NK-92 (cell line): ENCODE data around the gene TEX50.
"Not testable (repeated sequence)": the region's sequence is repeated elsewhere in the genome, so short reads cannot be mapped to it uniquely, and the experiment has no call there.

ENCODE experiments used
- DNase-seq: peaks from one replicate; lab custom pipeline; 2025; ENCODE audit not compliant: unreplicated experiment; lab: John Stamatoyannopoulos, UW

The TEX50 gene

DNA sequence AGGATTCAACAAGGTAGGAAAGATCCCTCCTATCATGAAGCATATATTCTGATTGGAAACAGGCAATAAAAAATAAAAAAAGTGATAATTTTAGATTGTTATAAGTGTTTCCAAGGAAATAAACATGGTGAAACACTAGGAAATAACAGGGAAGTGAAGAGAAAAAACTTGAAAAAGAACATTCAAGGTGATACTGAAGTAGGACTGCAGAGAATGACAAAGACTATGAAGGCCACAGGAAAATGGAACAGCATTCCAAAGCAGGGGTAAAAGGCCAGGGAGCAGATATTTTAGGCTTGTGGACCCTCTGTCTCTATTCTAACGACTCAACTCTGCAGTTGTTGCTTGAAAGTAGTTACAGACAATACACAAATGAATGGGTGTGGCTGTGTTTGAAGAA is 26.6 kb downstream of the TEX50 start:
- no peak for DNase-seq

DNA sequence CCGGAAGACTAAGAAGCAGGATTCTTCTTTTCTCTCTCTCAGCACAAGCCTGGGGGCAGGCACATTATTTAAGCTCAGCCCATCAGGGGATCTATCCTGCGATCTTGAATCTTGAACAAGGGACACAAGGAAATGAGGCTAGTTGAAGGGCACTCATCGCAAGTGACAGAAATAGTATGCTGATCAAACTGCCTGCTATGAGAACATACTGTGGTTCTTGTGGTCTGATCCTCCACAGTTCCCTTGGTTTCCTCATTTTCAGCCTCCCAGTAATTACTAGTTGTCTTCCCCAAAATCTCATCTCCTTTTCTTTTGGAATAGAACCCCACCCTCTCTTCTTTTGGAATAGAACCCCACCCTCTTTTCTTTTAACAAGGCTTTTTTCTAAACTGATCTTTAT is 28.0 kb downstream of the TEX50 start:
- no peak for DNase-seq

DNA sequence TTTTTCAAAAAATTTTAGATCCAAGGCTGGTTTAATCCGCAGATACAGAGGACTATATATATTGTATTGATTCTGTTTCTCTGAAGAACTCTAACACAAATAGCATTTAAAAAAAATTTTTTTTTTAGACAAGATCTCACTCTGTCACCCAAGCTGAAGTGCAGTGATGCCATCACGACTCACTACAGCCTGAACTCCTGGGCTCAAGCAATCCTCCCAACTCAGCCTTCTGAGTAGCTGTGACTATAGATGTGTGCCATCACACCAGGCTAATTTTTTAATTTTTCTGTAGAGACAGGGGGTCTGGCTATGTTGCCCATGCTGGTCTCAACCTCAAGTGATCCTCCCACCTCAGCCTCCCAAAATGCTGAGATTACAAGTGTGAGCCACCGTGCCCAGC is 31.5 kb downstream of the TEX50 start:
- DNase-seq = no peak

DNA sequence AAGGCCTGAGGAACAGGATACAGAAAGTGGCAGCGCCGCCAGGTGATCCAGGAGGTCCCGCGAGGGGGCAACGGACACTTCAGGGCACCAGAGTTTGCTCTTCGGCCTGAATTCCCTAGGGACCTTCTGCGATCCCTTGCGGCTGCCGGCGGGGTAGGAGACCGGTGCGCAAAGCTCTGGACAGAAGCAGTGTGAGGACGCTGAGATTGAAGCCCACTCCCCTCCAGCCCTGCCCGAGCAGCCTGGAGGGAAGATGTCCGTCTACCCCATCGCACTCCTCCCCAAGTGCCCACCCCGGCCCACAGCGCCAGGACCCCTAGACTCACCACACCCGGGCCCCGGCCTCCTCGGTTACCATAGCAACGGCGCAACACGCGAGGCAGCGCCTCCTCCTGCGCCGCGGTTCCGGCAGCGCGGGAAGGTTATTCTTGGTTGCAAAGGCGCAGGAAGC is 34.4 kb downstream of the TEX50 start, which contains the start of gene ANKRD45:
ANKRD45 (minus strand) TSS at position 361 of the 451 bp plus-strand sequence. CDS start 10,433 bp downstream, outside the sequence.
- no peak for DNase-seq

DNA sequence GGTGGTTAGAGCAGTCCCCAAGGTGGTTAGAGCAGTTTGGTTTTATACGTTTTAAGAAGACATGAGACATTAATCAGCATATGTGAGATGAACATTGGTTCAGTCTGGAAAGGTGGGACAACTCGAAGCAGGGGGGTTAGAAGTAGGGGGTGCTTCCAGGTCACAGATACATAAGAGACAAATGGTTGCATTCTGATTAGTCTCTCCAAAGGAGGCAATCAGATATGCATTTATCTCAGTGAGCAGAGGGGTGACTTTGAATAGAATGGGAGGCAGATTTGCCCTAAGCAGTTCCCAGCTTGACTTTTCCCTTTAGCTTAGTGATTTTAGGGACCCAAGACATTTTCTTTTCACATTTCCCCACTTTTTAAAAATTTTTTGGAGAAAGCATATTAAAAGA is 39.4 kb downstream of the TEX50 start:
- DNase-seq = not testable (repeated sequence)

DNA sequence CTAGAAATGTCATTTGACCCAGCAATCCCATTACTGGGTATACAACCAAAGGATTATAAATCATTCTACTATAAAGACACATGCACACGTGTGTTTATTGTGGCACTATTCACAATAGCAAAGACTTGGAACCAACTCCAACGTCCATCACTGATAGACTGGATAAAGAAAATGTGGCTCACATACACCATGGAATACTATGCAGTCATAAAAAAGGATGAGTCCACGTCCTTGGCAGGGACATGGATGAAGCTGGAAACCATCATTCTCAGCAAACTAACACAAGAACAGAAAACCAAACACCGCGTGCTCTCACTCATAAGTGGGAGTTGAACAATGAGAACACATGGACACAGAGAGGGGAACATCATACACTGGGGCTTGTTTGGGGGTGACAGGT is 45.0 kb downstream of the TEX50 start:
- not testable (repeated sequence) for DNase-seq

DNA sequence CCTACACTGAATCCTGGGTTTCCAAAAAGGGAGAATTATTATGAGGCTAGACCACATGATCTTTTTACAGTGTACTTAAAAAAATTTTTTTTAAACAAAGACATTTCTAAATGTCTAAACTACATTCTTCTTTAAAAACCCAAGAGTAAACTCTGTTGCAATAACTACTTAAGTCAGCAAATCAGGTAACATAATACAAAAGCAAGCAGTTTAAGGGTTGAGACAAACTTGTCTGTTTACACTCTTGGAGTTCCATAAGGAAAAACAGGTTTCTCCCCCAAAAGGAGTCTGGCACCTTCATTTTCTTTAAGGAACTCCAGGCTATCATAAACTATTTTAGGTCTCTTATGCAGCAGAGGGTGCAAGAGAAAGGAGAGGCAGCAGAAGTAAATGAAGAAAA is 47.0 kb downstream of the TEX50 start:
- no peak for DNase-seq

DNA sequence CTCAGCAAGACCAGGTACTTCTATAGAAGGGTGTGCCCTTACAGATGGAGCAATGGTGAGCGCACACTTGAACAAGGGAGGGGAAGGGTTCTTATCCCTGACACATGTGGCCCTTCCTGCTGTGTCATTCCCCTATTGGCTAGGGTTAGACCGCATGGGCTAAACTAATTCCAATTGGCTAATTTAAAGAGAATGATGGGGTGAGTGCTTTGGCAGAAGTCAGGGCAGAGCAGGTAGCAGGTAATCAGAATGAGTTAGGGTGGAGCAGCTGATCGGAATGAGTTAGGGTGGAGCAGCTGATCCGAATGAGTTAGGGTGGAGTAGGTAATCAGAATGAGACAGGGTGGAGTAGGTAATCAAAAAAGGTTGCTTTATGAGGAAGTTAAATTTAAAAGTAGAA is 48.7 kb downstream of the TEX50 start:
- DNase-seq = not testable (repeated sequence)

DNA sequence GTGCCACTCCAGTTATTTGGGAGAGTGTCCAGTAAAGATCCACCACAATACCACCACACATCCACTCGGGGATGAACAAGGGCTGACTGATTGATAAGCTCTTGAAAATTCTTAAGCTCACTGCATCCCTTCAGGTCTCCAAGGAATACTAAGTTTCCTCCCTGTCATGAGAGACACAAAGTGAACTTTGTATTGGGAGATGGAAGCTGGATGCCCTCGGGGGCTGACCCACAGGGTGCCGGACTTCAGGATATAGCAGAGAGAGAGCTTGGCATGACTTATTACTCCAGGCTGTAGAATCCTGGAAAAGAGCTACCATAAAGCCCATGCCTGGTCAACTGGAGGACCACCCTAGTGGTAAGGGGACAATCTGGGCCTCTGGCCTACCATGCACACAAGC is 50.0 kb downstream of the TEX50 start:
- DNase-seq = not testable (repeated sequence)
